Esophagus (tissue), 2 donors: ENCODE results near the gene NELFB. TPM values are rescaled to one million over a fixed set of nuclear protein-coding genes. Genes with fewer than 3 reads are reported as not detected.
A peak's percentile ranks its signal among the peaks of the same experiment; 100 is the strongest.

Source experiments
- H3K27ac ChIP-seq, 2 donors: one replicate each; pipeline ENCODE4 v1.5.1; 2013; ENCODE audit warnings: low read depth in 2 of 2, mild to moderate bottlenecking in 2 of 2, inconsistent platforms in 1 of 2, low read length in 1 of 2, moderate library complexity in 1 of 2
- H3K27me3 ChIP-seq, 2 donors: one replicate each; pipeline ENCODE4 v1.6.1; 2013; ENCODE audit warnings: low read length in 2 of 2, control low read depth in 1 of 2, mild to moderate bottlenecking in 1 of 2; ENCODE audit not compliant: insufficient read depth in 2 of 2, control insufficient read depth in 1 of 2
- H3K36me3 ChIP-seq, 2 donors: one replicate each; pipeline ENCODE4 v1.6.1; 2013; ENCODE audit warnings: low read length in 1 of 2; ENCODE audit not compliant: control insufficient read depth in 2 of 2, insufficient read depth in 2 of 2
- H3K4me1 ChIP-seq, 2 donors: one replicate each; pipeline ENCODE4 v1.6.1; 2013; ENCODE audit warnings: low read length in 1 of 2; ENCODE audit not compliant: control insufficient read depth in 2 of 2, insufficient read depth in 2 of 2
- H3K4me3 ChIP-seq, 2 donors: one replicate each; pipeline ENCODE4 v1.5.1; 2013; ENCODE audit warnings: low read length in 2 of 2, mild to moderate bottlenecking in 2 of 2, low read depth in 1 of 2, moderate library complexity in 1 of 2
- H3K9me3 ChIP-seq, 2 donors: one replicate each; pipeline ENCODE4 v1.6.1; 2013; ENCODE audit warnings: mild to moderate bottlenecking in 2 of 2, low read depth in 1 of 2, low read length in 1 of 2, moderate library complexity in 1 of 2; ENCODE audit not compliant: control insufficient read depth in 2 of 2, insufficient read depth in 1 of 2
- WGBS, 2 donors: extraction: QIAGEN DNeasy Blood & Tissue Kit; methylation state at CpG; one replicate each; pipeline ENCODE4 v1.1.7; 2013; 5-methylcytosine and 5-hydroxymethylcytosine counted together
- polyA plus RNA-seq, 2 donors: library from polyadenylated mRNA; stranded (reverse); fragments of 200-250 nt; gene quantifications; one replicate each; pipeline ENCODE4 v1.2.3, GENCODE V29; 2013
- donor health status: healthy with polysubstance abuse.
- donor health status: Bipolar disorder and iron deficiency.

Gene NELFB
- polyA plus RNA-seq, 2 donors, result 31.7 to 34.7 TPM

GRCh38 chr9:137302449-137303150 is 47.5 kb downstream of the NELFB start:
- peak overlapping the region; percentile 52 to 76 for H3K4me3 ChIP-seq
- peaks cover 0 to 2% of the 10 kb centered on the region in 2 donors for H3K36me3 ChIP-seq
- H3K27ac ChIP-seq, result peak overlapping the region; percentile 85 to 91
- 5 to 9% methylated on average over 39 to 78 of the region's 78 CpGs for WGBS, 2 donors
- no peaks in the 10 kb centered on the region for H3K9me3 ChIP-seq
- no peaks in the 10 kb centered on the region for H3K27me3 ChIP-seq
- peaks cover 10 to 42% of the 10 kb centered on the region in 2 donors for H3K4me1 ChIP-seq

- Histone ChIP-seq H3K9me3 (no peaks in the 10 kb centered on the region), H3K27ac (peak overlapping the region; percentile 85 to 91), H3K27me3 (no peaks in the 10 kb centered on the region), H3K4me3 (peak overlapping the region; percentile 52 to 76), H3K4me1 (peaks cover 10 to 45% of the 10 kb centered on the region in 2 donors), H3K36me3 (peaks cover 0 to 2% of the 10 kb centered on the region in 2 donors)
- 47 to 63% methylated on average over 23 of the region's 23 CpGs for WGBS, 2 donors
Observed at GRCh38 chr9:137303151-137303892, 48.2 kb downstream of the NELFB start.

- H3K27me3 ChIP-seq, result no peaks in the 10 kb centered on the region
- no peak overlapping the region for H3K4me3 ChIP-seq
- peaks cover 0 to 2% of the 10 kb centered on the region in 2 donors for H3K36me3 ChIP-seq
- peak overlapping the region; percentile 86 to 91 for H3K27ac ChIP-seq
- H3K9me3 ChIP-seq, result no peaks in the 10 kb centered on the region
- 53 to 67% methylated on average over 16 to 22 of the region's 22 CpGs for WGBS, 2 donors
- H3K4me1 ChIP-seq, result peaks cover 10 to 46% of the 10 kb centered on the region in 2 donors
Observed at GRCh38 chr9:137303893-137304382, 48.8 kb downstream of the NELFB start.

GRCh38 chr9:137304383-137305059 is 49.4 kb downstream of the NELFB start:
- H3K4me1 ChIP-seq, result peaks cover 10 to 46% of the 10 kb centered on the region in 2 donors
- 31 to 37% methylated on average over 14 to 16 of the region's 16 CpGs for WGBS, 2 donors
- peak overlapping the region; percentile 86 to 91 for H3K27ac ChIP-seq
- H3K4me3 ChIP-seq, result no peak overlapping the region
- H3K9me3 ChIP-seq, result no peaks in the 10 kb centered on the region
- no peaks in the 10 kb centered on the region for H3K27me3 ChIP-seq
- no peaks in the 10 kb centered on the region for H3K36me3 ChIP-seq

- whole genome bisulfite sequencing, 2 donors, result 11 to 14% methylated on average over 36 of the region's 36 CpGs
- peak overlapping the region; percentile 16 to 21 for H3K4me3 ChIP-seq
Observed at GRCh38 chr9:137305060-137305797, 50.1 kb downstream of the NELFB start.

GRCh38 chr9:137305798-137306065 is 50.6 kb downstream of the NELFB start:
- Histone ChIP-seq H3K27me3 (no peaks in the 10 kb centered on the region), H3K9me3 (no peaks in the 10 kb centered on the region), H3K4me1 (peaks cover 10 to 51% of the 10 kb centered on the region in 2 donors), H3K4me3 (peak overlapping the region in 1 of 2 donors; percentile 21), H3K36me3 (no peaks in the 10 kb centered on the region), H3K27ac (peak overlapping the region; percentile 86 to 91)
- 13 to 15% methylated on average over 8 of the region's 8 CpGs for WGBS, 2 donors

More at GRCh38 chr9:137305060-137305797, 50.1 kb downstream of the NELFB start:
- no peaks in the 10 kb centered on the region for H3K9me3 ChIP-seq
- no peaks in the 10 kb centered on the region for H3K27me3 ChIP-seq
- peak overlapping the region; percentile 86 to 91 for H3K27ac ChIP-seq
- no peaks in the 10 kb centered on the region for H3K36me3 ChIP-seq
- peaks cover 10 to 46% of the 10 kb centered on the region in 2 donors for H3K4me1 ChIP-seq

- 29 to 30% methylated on average over 28 to 30 of the region's 30 CpGs for WGBS, 2 donors
- Histone ChIP-seq H3K4me3 (peak overlapping the region in 1 of 2 donors; percentile 21), H3K4me1 (peaks cover 10 to 56% of the 10 kb centered on the region in 2 donors), H3K9me3 (no peaks in the 10 kb centered on the region), H3K27ac (peak overlapping the region; percentile 86 to 91), H3K27me3 (no peaks in the 10 kb centered on the region), H3K36me3 (no peaks in the 10 kb centered on the region)
Observed at GRCh38 chr9:137306066-137306849, 51.1 kb downstream of the NELFB start.

- no peaks in the 10 kb centered on the region for H3K9me3 ChIP-seq
- H3K36me3 ChIP-seq, result no peaks in the 10 kb centered on the region
- WGBS, 2 donors, result 33% methylated on average over 23 of the region's 23 CpGs
- no peaks in the 10 kb centered on the region for H3K27me3 ChIP-seq
- H3K4me3 ChIP-seq, result no peak overlapping the region
- H3K27ac ChIP-seq, result no peak overlapping the region
- peaks cover 12 to 61% of the 10 kb centered on the region in 2 donors for H3K4me1 ChIP-seq
Observed at GRCh38 chr9:137306850-137307254, 51.7 kb downstream of the NELFB start.
